MCF 10A (cell line): Measurements from ENCODE around the gene SRSF2. TPM values are rescaled to one million over a fixed set of nuclear protein-coding genes. Genes with fewer than 3 reads are reported as not detected.

Source experiments
- Bru-seq: library from RNA; stranded (reverse); fragments of 400-500 nt; gene quantifications from one replicate; lab custom pipeline; 2021; lab: Mats Ljungman, UMichigan
- BruChase-seq, 2 experiments: library from RNA; stranded (reverse); fragments of 400-500 nt; gene quantifications; one replicate each; lab custom pipeline; 2021; lab: Mats Ljungman, UMichigan
- BruUV-seq: library from RNA; stranded (reverse); fragments of 400-500 nt; replicated peaks from 2 replicates; lab custom pipeline; 2021; lab: Mats Ljungman, UMichigan
- CTCF ChIA-PET: fragments of 300-600 bp; sonication (Branson Sonifier 250); formaldehyde crosslinking; extraction: SDS; loops from one replicate; lab custom pipeline; 2021; ENCODE audit warnings: antibody characterized with exemption, inconsistent platforms; lab: Yijun Ruan, JAX
- POLR2A ChIA-PET: fragments of 300-600, 350-650 bp; sonication (Branson Sonifier 250); formaldehyde crosslinking; extraction: SDS; loops from one replicate; lab custom pipeline; 2020; ENCODE audit warnings: antibody characterized with exemption, inconsistent platforms; lab: Yijun Ruan, JAX
- DNase-seq: peaks from one replicate; pipeline ENCODE4 v3.0.0-alpha.2; 2018; ENCODE audit not compliant: unreplicated experiment
- H3K27ac Mint-ChIP-seq: one replicate; pipeline ENCODE4 v1.8.0; 2022; ENCODE audit warnings: mild to moderate bottlenecking, low read depth, mixed read lengths; ENCODE audit not compliant: unreplicated experiment
- H3K27me3 Mint-ChIP-seq: one replicate; pipeline ENCODE4 v1.8.0; 2022; ENCODE audit warnings: mixed read lengths; ENCODE audit not compliant: insufficient read depth, unreplicated experiment
- H3K36me3 Mint-ChIP-seq: one replicate; pipeline ENCODE4 v1.8.0; 2022; ENCODE audit warnings: mild to moderate bottlenecking, moderate library complexity, mixed read lengths; ENCODE audit not compliant: insufficient read depth, unreplicated experiment
- H3K4me1 Mint-ChIP-seq: one replicate; pipeline ENCODE4 v1.8.0; 2022; ENCODE audit warnings: mixed read lengths; ENCODE audit not compliant: insufficient read depth, unreplicated experiment
- H3K4me3 Mint-ChIP-seq: one replicate; pipeline ENCODE4 v1.8.0; 2022; ENCODE audit warnings: mild to moderate bottlenecking, moderate library complexity, mixed read lengths; ENCODE audit not compliant: unreplicated experiment
- H3K9me3 Mint-ChIP-seq: one replicate; pipeline ENCODE4 v1.8.0; 2022; ENCODE audit warnings: mixed read lengths; ENCODE audit not compliant: unreplicated experiment
- CTCF ChIP-seq: fragments of 200-600 bp; IDR thresholded peaks from one replicate; pipeline ENCODE4 v1.8.0; 2022; ENCODE audit warnings: antibody characterized with exemption, mild to moderate bottlenecking; ENCODE audit not compliant: unreplicated experiment
- intact Hi-C: fragments of 100-400 bp; cut with micrococcal nuclease; formaldehyde crosslinking; loops from 2 replicates; pipeline ENCODE4 v1.14.1; 2022
- long read RNA-seq: library from polyadenylated mRNA; stranded (forward); transcript quantifications from one replicate; pipeline ENCODE4 v2.0.0, GENCODE V29; 2022
- total RNA-seq: library from RNA; stranded (reverse); gene quantifications from 2 replicates; pipeline ENCODE4 v1.2.3, GENCODE V29; 2022

SRSF2 gene, protein sequence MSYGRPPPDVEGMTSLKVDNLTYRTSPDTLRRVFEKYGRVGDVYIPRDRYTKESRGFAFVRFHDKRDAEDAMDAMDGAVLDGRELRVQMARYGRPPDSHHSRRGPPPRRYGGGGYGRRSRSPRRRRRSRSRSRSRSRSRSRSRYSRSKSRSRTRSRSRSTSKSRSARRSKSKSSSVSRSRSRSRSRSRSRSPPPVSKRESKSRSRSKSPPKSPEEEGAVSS
- total RNA-seq (161 and 168 TPM in 2 replicates), Bru-seq, nascent RNA (percentile 99 among the genes with signal in this experiment), BruChase-seq, experiment 1, labeled RNA remaining after a 6-hour chase (percentile 99 among the genes with signal in this experiment), BruChase-seq, experiment 2, labeled RNA remaining after a 2-hour chase (percentile 100 among the genes with signal in this experiment)
- long read RNA-seq, transcript SRSF2-208 (4 exons, 1,359 nt): minor isoform, 6 of 265 reads
- long read RNA-seq, transcript SRSF2-203 (2 exons, 2,885 nt): minor isoform, 21 of 265 reads
- long read RNA-seq, transcript SRSF2-209 (2 exons, 1,001 nt): minor isoform, 15 of 265 reads
- long read RNA-seq, transcript SRSF2-202 (3 exons, 1,927 nt): major isoform, 130 of 265 reads
- long read RNA-seq, partial matches to known transcripts: 32 of 265 reads
- long read RNA-seq, other reads (novel, unspliced or antisense): 58 of 265 reads

DNA sequence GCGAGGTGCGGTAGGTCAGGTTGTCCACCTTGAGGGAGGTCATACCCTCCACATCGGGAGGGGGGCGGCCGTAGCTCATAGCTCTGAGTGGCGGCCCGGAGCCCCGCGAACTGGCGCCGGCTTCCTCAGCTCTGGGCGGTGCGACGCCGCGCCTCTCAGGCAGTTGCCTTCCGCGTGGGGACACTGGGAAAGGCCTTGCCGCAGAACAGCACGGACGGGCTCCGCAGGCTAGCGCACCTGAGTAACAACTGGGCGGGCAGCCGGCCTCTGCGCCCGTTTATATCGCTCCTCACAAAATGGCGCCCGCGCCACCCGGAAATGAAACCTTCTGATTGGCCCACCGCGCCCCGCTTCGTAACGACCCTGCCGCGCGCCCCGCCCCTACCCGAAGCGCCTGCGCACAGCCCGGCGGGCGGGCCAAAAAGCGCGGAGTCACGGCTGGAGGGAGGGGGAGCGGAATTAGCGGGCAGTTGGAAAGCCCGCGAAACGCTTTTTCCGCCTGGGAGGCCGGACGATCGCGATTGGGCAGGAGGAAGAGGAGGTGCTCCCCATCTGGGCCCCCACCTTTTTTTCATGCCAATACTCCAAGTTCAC lies at the start of gene SRSF2:
Gene SRSF2 (minus strand): TSS at position 250 of the 594 bp plus-strand sequence. CDS start 171 bp downstream, at position 79.
- ChIA-PET POLR2A (interaction anchor here (0.6 to 9.1 kb wide), 16 partner anchors 9 to 324 kb away, joined by 3 to 150 read pairs (median 3); partner anchors contain the start of genes JMJD6 and METTL23), CTCF (interaction anchor here (0.7 to 0.9 kb wide), 3 partner anchors 12 to 542 kb away, joined by 3 to 5 read pairs (median 4); no protein-coding TSS in a partner anchor)
- Mint-ChIP-seq H3K9me3 (no peaks in the 10 kb centered on the region), H3K27me3 (no peaks in the 10 kb centered on the region), H3K27ac (peak within 1 kb of the TSS; percentile 97), H3K4me3 (peak within 1 kb of the TSS; percentile 100), H3K36me3 (peaks cover 71% of the 10 kb centered on the region), H3K4me1 (peaks cover 20% of the 10 kb centered on the region)
- no peak for TF ChIP-seq CTCF
- intact Hi-C loops: loop anchor here (10.0 kb wide), 1 partner anchor 328 kb away; no protein-coding TSS in a partner anchor
- peak; percentile 98 for DNase-seq
- no TSS peak for BruUV-seq

DNA sequence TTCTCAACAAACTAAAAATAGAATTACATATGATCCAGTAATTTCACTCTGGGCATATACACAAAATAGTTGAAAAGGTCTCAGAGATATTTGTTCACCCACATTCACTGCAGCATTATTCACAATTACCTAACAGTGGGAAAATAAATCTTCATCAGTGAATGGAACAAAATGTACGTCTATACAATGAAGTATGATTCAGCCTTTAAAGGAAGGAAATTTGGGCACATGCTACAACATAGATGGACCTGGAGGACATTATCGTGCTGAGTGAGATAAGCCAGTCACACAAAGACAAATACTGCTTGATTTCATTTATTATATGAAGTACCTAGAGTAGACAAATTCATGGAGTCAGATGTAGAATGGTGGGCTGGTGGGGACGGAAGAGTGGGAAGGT lies 47.8 kb upstream of the SRSF2 start:
- DNase-seq: no peak
- Mint-ChIP-seq H3K27me3 (no peaks in the 10 kb centered on the region), H3K4me1 (no peaks in the 10 kb centered on the region), H3K27ac (no peak overlapping the region), H3K9me3 (no peaks in the 10 kb centered on the region), H3K36me3 (peaks cover 6% of the 10 kb centered on the region), H3K4me3 (no peak overlapping the region)
- CTCF ChIA-PET: no interaction called here
- POLR2A ChIA-PET: no interaction called here
- BruUV-seq: no TSS peak
- intact Hi-C loops: no loop called here
- no peak for TF ChIP-seq CTCF

GRCh38 chr17:76783146-76783545 lies 46.0 kb upstream of the SRSF2 start:
- H3K4me1 Mint-ChIP-seq: no peaks in the 10 kb centered on the region
- H3K9me3 Mint-ChIP-seq: no peaks in the 10 kb centered on the region
- no peak overlapping the region for H3K4me3 Mint-ChIP-seq
- peaks cover 16% of the 10 kb centered on the region for H3K36me3 Mint-ChIP-seq
- no peak overlapping the region for H3K27ac Mint-ChIP-seq
- no peak for TF ChIP-seq CTCF
- BruUV-seq: no TSS peak
- intact Hi-C loops: no loop called here
- H3K27me3 Mint-ChIP-seq: no peaks in the 10 kb centered on the region
- POLR2A ChIA-PET: interaction anchor here (0.6 kb wide), 1 partner anchor 467 kb away, joined by 3 read pairs; no protein-coding TSS in a partner anchor
- DNase-seq: no peak
- CTCF ChIA-PET: interaction anchor here (0.6 kb wide), 1 partner anchor 28 kb away, joined by 3 read pairs; no protein-coding TSS in a partner anchor
